Activated naive CD4-positive, alpha-beta T cell (primary cell): ENCODE data around the gene TMEM269.
"Not testable (repeated sequence)": the region's sequence is repeated elsewhere in the genome, so short reads cannot be mapped to it uniquely, and the experiment has no call there.

Experiments
- DNase-seq, 4 experiments: peaks; one replicate each; lab custom pipeline; 2025; lab: John Stamatoyannopoulos, UW

The TMEM269 gene

GRCh38 chr1:42748021-42748420 lies 36.8 kb upstream of the TMEM269 start:
- DNase-seq, result no peak

- no peak for DNase-seq
Measured at GRCh38 chr1:42748461-42749410, 36.1 kb upstream of the TMEM269 start.

- no peak for DNase-seq
Measured at GRCh38 chr1:42750041-42750440, 34.8 kb upstream of the TMEM269 start.

GRCh38 chr1:42751511-42752070 lies 33.2 kb upstream of the TMEM269 start:
- DNase-seq, result not testable (repeated sequence)

GRCh38 chr1:42752284-42752683 lies 32.5 kb upstream of the TMEM269 start:
- DNase-seq, result no peak

- no peak for DNase-seq
Measured at GRCh38 chr1:42753070-42753469, 31.7 kb upstream of the TMEM269 start.

GRCh38 chr1:42756956-42757891 lies 27.6 kb upstream of the TMEM269 start:
- no peak for DNase-seq

GRCh38 chr1:42757892-42758275 lies 26.9 kb upstream of the TMEM269 start:
- no peak for DNase-seq

- DNase-seq, result no peak
Measured at GRCh38 chr1:42758641-42759040, 26.1 kb upstream of the TMEM269 start.

- DNase-seq, result no peak
Measured at GRCh38 chr1:42759114-42759513, 25.7 kb upstream of the TMEM269 start.

GRCh38 chr1:42761567-42761966 lies 23.2 kb upstream of the TMEM269 start:
- no peak for DNase-seq

GRCh38 chr1:42762269-42762668 lies 22.5 kb upstream of the TMEM269 start:
- no peak for DNase-seq

GRCh38 chr1:42765269-42765668 lies 19.5 kb upstream of the TMEM269 start:
- DNase-seq, result no peak

- peak in 2 of 4 experiments; percentile 31 to 48 for DNase-seq
Measured at GRCh38 chr1:42765832-42766740, 18.7 kb upstream of the TMEM269 start.

- peak; percentile 97 to 99 (median 98) for DNase-seq
Measured at GRCh38 chr1:42766741-42767509, 17.9 kb upstream of the TMEM269 start, which contains the start of the genes C1orf50 and P3H1. TSS of gene C1orf50 (plus strand) at chr1:42767249. CDS start at chr1:42767312, 63 bp downstream. TSS of gene P3H1 (minus strand) at chr1:42767028. CDS start at chr1:42766971, 57 bp downstream.

- no peak for DNase-seq
Measured at GRCh38 chr1:42767510-42768000, 17.2 kb upstream of the TMEM269 start.

- no peak for DNase-seq
Measured at GRCh38 chr1:42768172-42768571, 16.6 kb upstream of the TMEM269 start.

GRCh38 chr1:42769811-42770210 lies 15.0 kb upstream of the TMEM269 start:
- no peak for DNase-seq

- DNase-seq, result no peak
Measured at GRCh38 chr1:42773420-42773819, 11.4 kb upstream of the TMEM269 start.

GRCh38 chr1:42774928-42775526 lies 9.8 kb upstream of the TMEM269 start:
- no peak for DNase-seq
